BLaER1 treated with 17β-estradiol and CSF1 and Interleukin-3, amounts not matched to agents 10 nM and 100 nM (cell line): Measurements from ENCODE around the gene RASSF10.
A peak's percentile ranks its signal among the peaks of the same experiment; 100 is the strongest.

Experiments
- H3K27ac ChIP-seq, 11 experiments: shearing (Covaris generic); formaldehyde crosslinking; 2 replicates each; pipeline ENCODE4 v1.8.1; 2022
- H3K27me3 ChIP-seq, 11 experiments: shearing (Covaris generic); formaldehyde crosslinking; 2 replicates each; pipeline ENCODE4 v1.8.1; 2022
- H3K36me3 ChIP-seq, 11 experiments: shearing (Covaris generic); formaldehyde crosslinking; 2 replicates each; pipeline ENCODE4 v1.8.1; 2022
- H3K4me1 ChIP-seq, 10 experiments: shearing (Covaris generic); formaldehyde crosslinking; 2 replicates each; pipeline ENCODE4 v1.8.1; 2022
- H3K4me2 ChIP-seq, 11 experiments: shearing (Covaris generic); formaldehyde crosslinking; 2 replicates each; pipeline ENCODE4 v1.8.1; 2022
- H3K4me3 ChIP-seq, 10 experiments: shearing (Covaris generic); formaldehyde crosslinking; 2 replicates each; pipeline ENCODE4 v1.8.1; 2022
- H3K9ac ChIP-seq, 11 experiments: shearing (Covaris generic); formaldehyde crosslinking; 2 replicates each; pipeline ENCODE4 v1.8.1; 2022
- H3K9me3 ChIP-seq, 11 experiments: shearing (Covaris generic); formaldehyde crosslinking; replicated peaks in 1 of 11; 2 replicates each; pipeline ENCODE4 v1.8.1; 2022
- H4K20me1 ChIP-seq, 11 experiments: shearing (Covaris generic); formaldehyde crosslinking; 2 replicates each; pipeline ENCODE4 v1.8.1; 2022
- Cebpa-rat ChIP-seq, 11 experiments: shearing (Covaris generic); IDR thresholded peaks; 2 replicates each; pipeline ENCODE4 v1.8.1; 2022

The RASSF10 gene

DNA sequence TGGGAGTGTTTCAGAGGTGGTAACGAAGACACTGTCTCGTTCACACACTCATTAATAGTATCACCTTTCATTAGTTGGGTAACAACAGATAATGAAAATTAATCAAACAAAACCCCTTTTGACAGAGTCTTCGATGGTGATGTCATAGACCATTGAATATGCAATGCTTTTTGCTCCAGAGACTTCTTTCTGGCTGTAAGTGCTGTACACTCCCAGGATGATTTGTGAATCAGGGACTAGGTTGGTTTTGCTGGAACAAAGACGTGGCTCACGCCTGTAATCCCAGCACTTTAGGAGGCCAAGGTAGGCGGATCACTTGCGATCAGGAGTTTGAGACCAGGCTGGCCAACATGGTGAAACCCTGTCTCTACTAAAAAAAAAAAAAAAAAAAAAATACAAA lies 9.5 kb upstream of the RASSF10 start:
- Histone ChIP-seq H4K20me1 (no peaks in the 10 kb centered on the region), H3K36me3 (peaks cover 0 to 14% (median 0%) of the 10 kb centered on the region in 11 experiments; a peak in 2 of 22 replicates), H3K4me2 (peak overlapping the region; percentile 62 to 90 (median 85); a peak in 21 of 22 replicates), H3K27ac (peak overlapping the region in 8 of 11 experiments; percentile 23 to 84 (median 70); a peak in 15 of 22 replicates), H3K9ac (peak overlapping the region in 6 of 11 experiments; percentile 31 to 67 (median 56); a peak in 9 of 22 replicates), H3K4me1 (peaks cover 31 to 69% (median 59%) of the 10 kb centered on the region in 10 experiments), H3K4me3 (peak overlapping the region in 2 of 10 experiments; percentile 28 to 34; a peak in 1 of 20 replicates), H3K9me3 (peaks cover 18 to 58% (median 29%) of the 10 kb centered on the region in 11 experiments; a peak in 21 of 22 replicates), H3K27me3 (no peaks in the 10 kb centered on the region)
- TF ChIP-seq Cebpa-rat (IDR thresholded peaks at IDR 0.05), result no peak

DNA sequence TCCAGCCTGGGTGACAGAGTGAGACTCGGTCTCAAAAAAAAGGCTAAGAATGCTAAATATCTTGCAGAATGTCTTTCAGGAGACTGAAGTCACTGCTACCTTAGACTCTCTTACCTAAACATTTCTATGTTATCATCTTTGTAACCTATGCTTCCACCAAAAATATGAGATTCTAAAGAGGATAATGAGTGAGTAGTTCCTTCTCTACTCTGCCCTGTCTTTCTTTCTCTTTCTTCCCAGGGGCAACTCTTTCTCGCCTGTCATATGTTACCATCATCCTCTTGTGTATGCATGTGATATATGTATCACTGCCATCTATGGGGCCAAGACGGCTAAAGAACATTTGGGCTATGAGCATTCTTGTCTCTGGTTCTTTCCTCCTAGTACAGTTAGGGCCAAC lies 9.0 kb upstream of the RASSF10 start:
- H3K27ac ChIP-seq, result peak overlapping the region in 8 of 11 experiments; percentile 23 to 84 (median 70); a peak in 15 of 22 replicates
- no peaks in the 10 kb centered on the region for H4K20me1 ChIP-seq
- peaks cover 0 to 14% (median 0%) of the 10 kb centered on the region in 11 experiments; a peak in 2 of 22 replicates for H3K36me3 ChIP-seq
- H3K4me2 ChIP-seq, result peak overlapping the region; percentile 47 to 90 (median 85)
- H3K4me3 ChIP-seq, result peak overlapping the region in 4 of 10 experiments; percentile 4 to 25 (median 12); a peak in 2 of 20 replicates
- no peak for TF ChIP-seq Cebpa-rat (IDR thresholded peaks at IDR 0.05)
- peak overlapping the region in 7 of 11 experiments; percentile 7 to 67 (median 55); a peak in 10 of 22 replicates for H3K9ac ChIP-seq
- peaks cover 18 to 58% (median 30%) of the 10 kb centered on the region in 11 experiments; a peak in 21 of 22 replicates for H3K9me3 ChIP-seq
- H3K4me1 ChIP-seq, result peaks cover 31 to 69% (median 59%) of the 10 kb centered on the region in 10 experiments
- no peaks in the 10 kb centered on the region for H3K27me3 ChIP-seq

DNA sequence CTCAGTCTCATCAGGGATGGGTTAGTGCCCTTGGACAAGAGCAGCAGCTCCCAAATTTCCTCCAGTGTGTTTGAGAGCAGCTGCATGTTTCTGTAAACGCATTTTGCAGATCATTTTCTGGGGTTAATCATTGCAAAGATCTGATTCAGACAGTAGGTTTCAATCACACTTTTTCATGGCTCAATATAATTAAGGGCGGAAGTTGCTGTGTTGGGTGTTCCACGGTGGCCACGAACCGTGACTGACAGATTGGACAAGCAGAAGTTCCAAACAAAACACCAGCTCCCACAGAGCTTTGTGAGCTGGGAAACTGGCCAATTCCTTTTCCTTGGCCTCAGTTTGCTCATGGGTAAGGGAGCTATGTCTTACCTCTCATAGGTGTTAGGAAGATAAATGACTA lies 8.4 kb upstream of the RASSF10 start:
- Histone ChIP-seq H4K20me1 (no peaks in the 10 kb centered on the region), H3K4me1 (peaks cover 31 to 69% (median 57%) of the 10 kb centered on the region in 10 experiments), H3K4me2 (peak overlapping the region; percentile 47 to 90 (median 85)), H3K36me3 (peaks cover 0 to 14% (median 0%) of the 10 kb centered on the region in 11 experiments; a peak in 2 of 22 replicates), H3K9me3 (peaks cover 13 to 58% (median 27%) of the 10 kb centered on the region in 11 experiments; a peak in 21 of 22 replicates), H3K27me3 (no peaks in the 10 kb centered on the region), H3K27ac (peak overlapping the region in 8 of 11 experiments; percentile 23 to 84 (median 70); a peak in 14 of 22 replicates), H3K9ac (peak overlapping the region in 7 of 11 experiments; percentile 7 to 67 (median 55); a peak in 9 of 22 replicates), H3K4me3 (peak overlapping the region in 4 of 10 experiments; percentile 4 to 25 (median 12); a peak in 5 of 20 replicates)
- no peak for TF ChIP-seq Cebpa-rat (IDR thresholded peaks at IDR 0.05)

DNA sequence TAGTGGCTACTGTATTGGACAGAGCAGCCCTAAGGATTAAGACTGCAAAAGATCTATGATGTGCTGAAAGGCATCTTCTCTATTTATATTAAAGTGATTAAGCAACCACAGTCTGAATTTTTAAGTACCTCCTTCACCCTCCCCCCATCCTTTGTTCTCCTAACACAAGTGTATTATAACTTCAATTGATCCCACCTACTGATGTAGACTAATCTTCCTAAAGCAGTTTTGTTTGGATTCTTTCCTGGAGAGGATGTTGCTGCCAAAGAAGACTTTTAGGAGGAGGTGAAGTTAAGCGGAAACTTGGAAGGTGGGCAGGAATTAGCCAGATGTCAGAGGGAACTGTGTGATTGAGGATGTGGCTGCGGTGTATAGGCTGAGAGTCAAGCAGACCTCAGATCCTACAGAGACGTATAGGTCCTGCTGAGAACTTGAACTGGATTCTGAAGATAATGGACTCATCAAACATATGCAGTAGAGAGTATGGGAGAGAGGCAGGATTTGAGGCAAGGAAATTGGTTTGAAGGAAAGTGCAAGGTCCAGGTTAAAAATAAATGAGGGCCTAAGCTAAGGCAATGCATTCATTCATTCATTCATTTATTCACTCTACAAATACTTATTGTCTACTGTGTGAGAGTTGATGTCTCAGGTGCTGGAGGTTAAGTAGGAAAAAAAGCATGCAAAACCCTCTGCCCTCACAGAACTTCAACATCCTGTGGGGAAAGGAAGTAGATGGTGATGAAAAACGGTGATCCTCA lies 5.2 kb upstream of the RASSF10 start:
- peak overlapping the region in 8 of 11 experiments; percentile 15 to 44 (median 30); a peak in 14 of 22 replicates for H3K4me2 ChIP-seq
- no peak overlapping the region for H3K4me3 ChIP-seq
- H3K9me3 ChIP-seq, result peaks cover 10 to 55% (median 28%) of the 10 kb centered on the region in 11 experiments
- H3K27ac ChIP-seq, result no peak overlapping the region
- peaks cover 0 to 12% (median 4%) of the 10 kb centered on the region in 11 experiments; a peak in 13 of 22 replicates for H3K27me3 ChIP-seq
- no peak overlapping the region for H3K9ac ChIP-seq
- peaks cover 0 to 7% (median 0%) of the 10 kb centered on the region in 11 experiments; a peak in 1 of 22 replicates for H3K36me3 ChIP-seq
- H3K4me1 ChIP-seq, result peaks cover 29 to 70% (median 58%) of the 10 kb centered on the region in 10 experiments
- H4K20me1 ChIP-seq, result no peaks in the 10 kb centered on the region
- no peak for TF ChIP-seq Cebpa-rat (IDR thresholded peaks at IDR 0.05)

DNA sequence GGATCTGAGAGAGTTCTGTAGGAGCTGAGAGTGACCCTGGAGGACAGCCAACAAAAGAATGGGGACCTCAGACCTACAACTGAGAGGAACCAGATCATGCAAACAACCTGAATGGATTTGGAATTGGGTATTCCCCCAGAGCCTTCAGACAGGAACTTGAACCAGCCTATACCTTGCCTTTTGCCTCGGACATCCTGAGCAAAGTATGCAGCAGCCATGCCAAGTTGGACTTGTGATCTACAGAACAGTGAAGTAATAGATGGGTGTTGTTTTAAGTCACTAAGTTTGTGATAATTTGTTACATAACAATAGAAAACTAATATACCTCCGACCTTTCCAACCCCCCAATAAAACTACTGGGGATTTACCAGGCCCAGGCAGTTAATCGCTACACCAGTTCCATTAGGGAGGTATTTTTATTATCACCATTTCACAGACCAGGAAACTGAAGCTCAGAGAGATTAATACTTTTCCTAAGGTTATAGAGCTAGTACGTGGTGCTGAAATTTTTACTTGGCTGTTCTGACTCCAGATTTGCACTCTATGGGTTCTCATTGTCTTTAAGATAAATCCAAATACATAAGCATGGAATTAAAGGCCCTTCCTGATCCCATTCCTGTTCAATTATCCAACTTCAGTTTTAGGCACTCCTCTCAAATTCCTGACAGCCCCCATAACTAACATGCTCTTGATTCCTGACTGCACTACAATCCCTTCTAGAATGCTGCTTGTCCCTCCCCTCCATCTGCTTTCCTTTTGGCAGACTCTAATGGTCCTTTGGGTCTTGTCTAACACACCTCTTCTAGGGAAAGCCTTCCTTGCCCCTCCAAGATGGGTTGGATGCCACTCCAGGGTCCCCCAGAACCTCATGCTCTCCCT lies 1.7 kb upstream of the RASSF10 start:
- H3K9ac ChIP-seq, result no peak overlapping the region
- H3K9me3 ChIP-seq, result peaks cover 10 to 48% (median 28%) of the 10 kb centered on the region in 11 experiments
- H3K27me3 ChIP-seq, result peaks cover 34 to 46% (median 39%) of the 10 kb centered on the region in 11 experiments
- no peak overlapping the region for H3K27ac ChIP-seq
- TF ChIP-seq Cebpa-rat (IDR thresholded peaks at IDR 0.05), result no peak
- peaks cover 40 to 64% (median 59%) of the 10 kb centered on the region in 10 experiments for H3K4me1 ChIP-seq
- peak overlapping the region in 6 of 10 experiments; percentile 61 to 70 (median 66); a peak in 6 of 20 replicates for H3K4me3 ChIP-seq
- H3K4me2 ChIP-seq, result peak overlapping the region in 9 of 11 experiments; percentile 91 to 99 (median 95); a peak in 18 of 22 replicates
- H3K36me3 ChIP-seq, result peaks cover 0 to 7% (median 0%) of the 10 kb centered on the region in 11 experiments; a peak in 1 of 22 replicates
- peaks cover 0 to 30% (median 19%) of the 10 kb centered on the region in 11 experiments; a peak in 19 of 22 replicates for H4K20me1 ChIP-seq

DNA sequence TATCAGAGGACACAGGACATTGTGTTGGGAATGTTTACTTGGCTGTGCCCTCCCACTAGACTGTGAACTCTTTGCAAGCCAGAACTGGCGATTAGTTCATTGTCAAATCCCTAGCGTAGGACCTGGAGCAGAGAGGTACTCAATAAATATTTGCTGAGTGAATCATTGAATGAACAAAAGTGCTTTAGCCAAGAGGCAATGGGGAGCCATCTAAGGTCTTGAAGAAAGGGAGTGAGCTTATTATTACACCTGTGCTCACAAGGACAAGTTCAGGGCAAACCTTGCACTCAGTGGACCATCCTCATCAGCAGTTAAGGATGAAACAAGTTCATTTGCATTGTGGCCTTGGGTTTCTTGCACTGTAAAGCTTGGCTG lies 1.1 kb upstream of the RASSF10 start:
- Histone ChIP-seq H3K4me2 (peak overlapping the region; percentile 91 to 99 (median 95)), H3K27ac (peak overlapping the region in 4 of 11 experiments; percentile 63 to 74 (median 71); a peak in 3 of 22 replicates), H3K27me3 (peaks cover 40 to 52% (median 46%) of the 10 kb centered on the region in 11 experiments), H3K9me3 (peaks cover 10 to 42% (median 28%) of the 10 kb centered on the region in 11 experiments), H3K9ac (peak overlapping the region in 4 of 11 experiments; percentile 74 to 78 (median 75); a peak in 7 of 22 replicates), H3K4me1 (peaks cover 46 to 70% (median 64%) of the 10 kb centered on the region in 10 experiments), H3K36me3 (peaks cover 0 to 7% (median 0%) of the 10 kb centered on the region in 11 experiments; a peak in 1 of 22 replicates), H3K4me3 (peak overlapping the region in 8 of 10 experiments; percentile 61 to 70 (median 68); a peak in 16 of 20 replicates), H4K20me1 (peaks cover 0 to 34% (median 22%) of the 10 kb centered on the region in 11 experiments; a peak in 19 of 22 replicates)
- TF ChIP-seq Cebpa-rat (IDR thresholded peaks at IDR 0.05), result no peak

DNA sequence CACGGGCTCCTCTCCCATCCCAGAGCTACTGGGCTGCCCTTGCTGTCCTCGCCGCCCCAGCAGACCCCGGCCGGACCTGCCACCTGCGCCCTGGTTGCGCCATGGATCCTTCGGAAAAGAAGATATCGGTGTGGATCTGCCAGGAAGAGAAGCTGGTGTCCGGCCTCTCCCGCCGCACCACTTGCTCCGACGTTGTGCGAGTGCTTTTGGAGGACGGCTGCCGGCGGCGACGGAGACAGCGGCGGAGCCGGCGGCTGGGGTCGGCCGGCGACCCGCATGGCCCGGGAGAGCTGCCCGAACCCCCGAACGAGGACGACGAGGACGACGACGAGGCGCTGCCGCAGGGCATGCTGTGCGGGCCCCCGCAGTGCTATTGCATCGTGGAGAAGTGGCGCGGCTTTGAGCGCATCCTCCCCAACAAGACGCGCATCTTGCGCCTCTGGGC lies 382 bp downstream of the RASSF10 start:
- Histone ChIP-seq H4K20me1 (peaks cover 0 to 34% (median 22%) of the 10 kb centered on the region in 11 experiments; a peak in 19 of 22 replicates), H3K4me3 (peak overlapping the region; percentile 50 to 70 (median 66)), H3K27me3 (peaks cover 48 to 67% (median 58%) of the 10 kb centered on the region in 11 experiments), H3K4me1 (peaks cover 52 to 70% (median 62%) of the 10 kb centered on the region in 10 experiments), H3K4me2 (peak overlapping the region; percentile 91 to 99 (median 95)), H3K9ac (peak overlapping the region in 10 of 11 experiments; percentile 52 to 79 (median 74); a peak in 18 of 22 replicates), H3K27ac (peak overlapping the region in 2 of 11 experiments; percentile 30 to 70; a peak in 2 of 22 replicates), H3K9me3 (peaks cover 10 to 29% (median 23%) of the 10 kb centered on the region in 11 experiments), H3K36me3 (peaks cover 0 to 7% (median 0%) of the 10 kb centered on the region in 11 experiments; a peak in 1 of 22 replicates)
- no peak for TF ChIP-seq Cebpa-rat (IDR thresholded peaks at IDR 0.05)
